ENCODE measurements around the gene SYDE2. TPM values are rescaled to one million over a fixed set of nuclear protein-coding genes. Genes with fewer than 3 reads are reported as not detected.

SYDE2 gene
- total RNA-seq, 1 experiment from 2014 or later: not detected

GRCh38 chr1:85133565-85134159 is 67.2 kb downstream of the SYDE2 start:
- H3K36me3 ChIP-seq (ENCODE audit: insufficient read depth, low read length): no peaks in the 10 kb centered on the region
- no peak for DNase-seq

GRCh38 chr1:85132078-85132720 is 68.6 kb downstream of the SYDE2 start:
- Histone ChIP-seq H3K4me3 (ENCODE audit: low read length) (no peak overlapping the region), H2AFZ (ENCODE audit: low read length) (no peak overlapping the region), H3K9ac (ENCODE audit: low read length) (no peak overlapping the region), H3K27me3 (ENCODE audit: low read length) (no peaks in the 10 kb centered on the region), H3K79me2 (ENCODE audit: low read length) (no peaks in the 10 kb centered on the region), H3K9me3 (ENCODE audit: low read length) (no peaks in the 10 kb centered on the region), H3K36me3 (ENCODE audit: insufficient read depth, low read length) (no peaks in the 10 kb centered on the region), H3K4me1 (ENCODE audit: low read length) (no peaks in the 10 kb centered on the region), H3K27ac (ENCODE audit: low read length) (no peak overlapping the region), H3K9me2 (replicated peaks; ENCODE audit: insufficient read depth, low read length) (no peaks in the 10 kb centered on the region), H3K4me2 (ENCODE audit: low read depth, low read length, poor library complexity, severe bottlenecking) (no peak overlapping the region), H4K20me1 (ENCODE audit: insufficient read depth, low read depth, low read length) (no peaks in the 10 kb centered on the region)
- no peak for DNase-seq

More at GRCh38 chr1:85133565-85134159, 67.2 kb downstream of the SYDE2 start:
- Histone ChIP-seq H3K27me3 (ENCODE audit: low read length) (no peaks in the 10 kb centered on the region), H3K27ac (ENCODE audit: low read length) (no peak overlapping the region), H3K4me1 (ENCODE audit: low read length) (no peaks in the 10 kb centered on the region), H3K79me2 (ENCODE audit: low read length) (no peaks in the 10 kb centered on the region), H3K9ac (ENCODE audit: low read length) (no peak overlapping the region), H3K9me3 (ENCODE audit: low read length) (no peaks in the 10 kb centered on the region), H3K4me2 (ENCODE audit: low read depth, low read length, poor library complexity, severe bottlenecking) (no peak overlapping the region), H4K20me1 (ENCODE audit: insufficient read depth, low read depth, low read length) (no peaks in the 10 kb centered on the region), H3K4me3 (ENCODE audit: low read length) (no peak overlapping the region), H2AFZ (ENCODE audit: low read length) (no peak overlapping the region), H3K9me2 (replicated peaks; ENCODE audit: insufficient read depth, low read length) (no peaks in the 10 kb centered on the region)

- Histone ChIP-seq H3K79me2 (ENCODE audit: low read length) (no peaks in the 10 kb centered on the region), H3K4me3 (ENCODE audit: low read length) (no peak overlapping the region), H3K9me3 (ENCODE audit: low read length) (no peaks in the 10 kb centered on the region), H3K9me2 (replicated peaks; ENCODE audit: insufficient read depth, low read length) (no peaks in the 10 kb centered on the region), H3K4me1 (ENCODE audit: low read length) (no peaks in the 10 kb centered on the region), H3K27me3 (ENCODE audit: low read length) (no peaks in the 10 kb centered on the region), H3K27ac (ENCODE audit: low read length) (no peak overlapping the region), H3K36me3 (ENCODE audit: insufficient read depth, low read length) (no peaks in the 10 kb centered on the region), H2AFZ (ENCODE audit: low read length) (no peak overlapping the region), H4K20me1 (ENCODE audit: insufficient read depth, low read depth, low read length) (no peaks in the 10 kb centered on the region), H3K9ac (ENCODE audit: low read length) (no peak overlapping the region), H3K4me2 (ENCODE audit: low read depth, low read length, poor library complexity, severe bottlenecking) (no peak overlapping the region)
- DNase-seq: no peak
Observed at GRCh38 chr1:85128316-85128715, 72.5 kb downstream of the SYDE2 start.

- H2AFZ ChIP-seq (ENCODE audit: low read length): no peak overlapping the region
- no peaks in the 10 kb centered on the region for H3K9me2 ChIP-seq (replicated peaks; ENCODE audit: insufficient read depth, low read length)
- no peaks in the 10 kb centered on the region for H3K27me3 ChIP-seq (ENCODE audit: low read length)
- no peaks in the 10 kb centered on the region for H3K79me2 ChIP-seq (ENCODE audit: low read length)
- no peak overlapping the region for H3K27ac ChIP-seq (ENCODE audit: low read length)
- H4K20me1 ChIP-seq (ENCODE audit: insufficient read depth, low read depth, low read length): no peaks in the 10 kb centered on the region
- H3K4me1 ChIP-seq (ENCODE audit: low read length): peaks cover 5% of the 10 kb centered on the region; the same call in 1 of the 2 replicates
- no peak overlapping the region for H3K4me2 ChIP-seq (ENCODE audit: low read depth, low read length, poor library complexity, severe bottlenecking)
- H3K4me3 ChIP-seq (ENCODE audit: low read length): no peak overlapping the region
- H3K9ac ChIP-seq (ENCODE audit: low read length): no peak overlapping the region
- H3K9me3 ChIP-seq (ENCODE audit: low read length): no peaks in the 10 kb centered on the region
- no peaks in the 10 kb centered on the region for H3K36me3 ChIP-seq (ENCODE audit: insufficient read depth, low read length)
- DNase-seq: no peak
Observed at GRCh38 chr1:85125891-85126290, 74.9 kb downstream of the SYDE2 start.

GRCh38 chr1:85124091-85124490 is 76.7 kb downstream of the SYDE2 start:
- no peak overlapping the region for H3K9ac ChIP-seq (ENCODE audit: low read length)
- no peaks in the 10 kb centered on the region for H3K27me3 ChIP-seq (ENCODE audit: low read length)
- H3K36me3 ChIP-seq (ENCODE audit: insufficient read depth, low read length): no peaks in the 10 kb centered on the region

GRCh38 chr1:85122169-85122568 is 78.6 kb downstream of the SYDE2 start:
- Histone ChIP-seq H3K9me2 (replicated peaks; ENCODE audit: insufficient read depth, low read length) (no peaks in the 10 kb centered on the region), H3K4me1 (ENCODE audit: low read length) (peaks cover 5% of the 10 kb centered on the region; the same call in 1 of the 2 replicates), H3K27ac (ENCODE audit: low read length) (no peak overlapping the region), H3K27me3 (ENCODE audit: low read length) (no peaks in the 10 kb centered on the region), H3K79me2 (ENCODE audit: low read length) (no peaks in the 10 kb centered on the region), H2AFZ (ENCODE audit: low read length) (no peak overlapping the region), H3K9ac (ENCODE audit: low read length) (no peak overlapping the region), H3K4me2 (ENCODE audit: low read depth, low read length, poor library complexity, severe bottlenecking) (no peak overlapping the region), H4K20me1 (ENCODE audit: insufficient read depth, low read depth, low read length) (no peaks in the 10 kb centered on the region), H3K36me3 (ENCODE audit: insufficient read depth, low read length) (no peaks in the 10 kb centered on the region), H3K9me3 (ENCODE audit: low read length) (no peaks in the 10 kb centered on the region), H3K4me3 (ENCODE audit: low read length) (no peak overlapping the region)
- no peak for DNase-seq

More at GRCh38 chr1:85124091-85124490, 76.7 kb downstream of the SYDE2 start:
- no peak overlapping the region for H3K27ac ChIP-seq (ENCODE audit: low read length)
- no peak overlapping the region for H3K4me2 ChIP-seq (ENCODE audit: low read depth, low read length, poor library complexity, severe bottlenecking)
- H2AFZ ChIP-seq (ENCODE audit: low read length): no peak overlapping the region
- H3K4me1 ChIP-seq (ENCODE audit: low read length): peaks cover 5% of the 10 kb centered on the region; the same call in 1 of the 2 replicates
- no peak overlapping the region for H3K4me3 ChIP-seq (ENCODE audit: low read length)
- H4K20me1 ChIP-seq (ENCODE audit: insufficient read depth, low read depth, low read length): no peaks in the 10 kb centered on the region
- DNase-seq: no peak
- no peaks in the 10 kb centered on the region for H3K9me2 ChIP-seq (replicated peaks; ENCODE audit: insufficient read depth, low read length)
- H3K9me3 ChIP-seq (ENCODE audit: low read length): no peaks in the 10 kb centered on the region
- no peaks in the 10 kb centered on the region for H3K79me2 ChIP-seq (ENCODE audit: low read length)

GRCh38 chr1:85121744-85122143 is 79.1 kb downstream of the SYDE2 start:
- Histone ChIP-seq H3K36me3 (ENCODE audit: insufficient read depth, low read length) (no peaks in the 10 kb centered on the region), H3K9ac (ENCODE audit: low read length) (no peak overlapping the region), H4K20me1 (ENCODE audit: insufficient read depth, low read depth, low read length) (no peaks in the 10 kb centered on the region), H3K27me3 (ENCODE audit: low read length) (no peaks in the 10 kb centered on the region), H3K9me2 (replicated peaks; ENCODE audit: insufficient read depth, low read length) (no peaks in the 10 kb centered on the region), H3K4me3 (ENCODE audit: low read length) (no peak overlapping the region), H3K27ac (ENCODE audit: low read length) (no peak overlapping the region), H3K4me2 (ENCODE audit: low read depth, low read length, poor library complexity, severe bottlenecking) (no peak overlapping the region), H3K79me2 (ENCODE audit: low read length) (no peaks in the 10 kb centered on the region), H3K9me3 (ENCODE audit: low read length) (no peaks in the 10 kb centered on the region), H3K4me1 (ENCODE audit: low read length) (peaks cover 5% of the 10 kb centered on the region; the same call in 1 of the 2 replicates), H2AFZ (ENCODE audit: low read length) (no peak overlapping the region)
- DNase-seq: no peak

GRCh38 chr1:85118751-85119150 is 82.1 kb downstream of the SYDE2 start:
- no peak for DNase-seq
- Histone ChIP-seq H3K4me2 (ENCODE audit: low read depth, low read length, poor library complexity, severe bottlenecking) (no peak overlapping the region), H3K9ac (ENCODE audit: low read length) (no peak overlapping the region), H3K27me3 (ENCODE audit: low read length) (no peaks in the 10 kb centered on the region), H4K20me1 (ENCODE audit: insufficient read depth, low read depth, low read length) (no peaks in the 10 kb centered on the region), H3K4me3 (ENCODE audit: low read length) (no peak overlapping the region), H3K27ac (ENCODE audit: low read length) (no peak overlapping the region), H3K4me1 (ENCODE audit: low read length) (peaks cover 5% of the 10 kb centered on the region; the same call in 1 of the 2 replicates), H3K9me3 (ENCODE audit: low read length) (no peaks in the 10 kb centered on the region), H3K9me2 (replicated peaks; ENCODE audit: insufficient read depth, low read length) (no peaks in the 10 kb centered on the region), H3K36me3 (ENCODE audit: insufficient read depth, low read length) (no peaks in the 10 kb centered on the region), H3K79me2 (ENCODE audit: low read length) (no peaks in the 10 kb centered on the region), H2AFZ (ENCODE audit: low read length) (no peak overlapping the region)

All from Karpas-422 (cell line).